HG03354 (cell line): ENCODE measurements around the gene ERF.
A peak's percentile ranks its signal among the peaks of the same experiment; 100 is the strongest.

Source experiments
- ATAC-seq: cut with Tn5 transposase; IDR thresholded peaks from one replicate; pipeline ENCODE4 v1.9.1; 2021; ENCODE audit warnings: mild to moderate bottlenecking; ENCODE audit not compliant: unreplicated experiment, poor library complexity, severe bottlenecking

Gene ERF

DNA sequence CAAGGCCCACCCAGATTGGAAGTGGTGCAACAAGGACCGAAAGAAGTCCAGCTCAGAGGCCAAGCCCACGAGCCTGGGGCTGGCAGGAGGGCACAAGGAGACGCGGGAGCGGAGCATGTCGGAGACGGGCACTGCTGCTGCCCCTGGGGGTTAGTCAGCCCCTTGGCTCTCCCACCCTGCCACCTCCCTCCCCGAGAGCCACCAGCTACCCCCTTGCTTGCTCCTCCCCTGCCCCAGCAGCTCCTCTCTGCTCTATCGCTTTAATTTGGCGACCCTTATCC, 32.8 kb upstream of the ERF start:
- no peak for ATAC-seq

GRCh38 chr19:42287017-42287826, 32.3 kb upstream of the ERF start:
- no peak for ATAC-seq

- ATAC-seq: no peak
Measured at GRCh38 chr19:42286349-42287016, 31.6 kb upstream of the ERF start.

GRCh38 chr19:42285988-42286348, 31.0 kb upstream of the ERF start:
- ATAC-seq: no peak

- ATAC-seq: no peak
Measured at GRCh38 chr19:42285541-42285941, 30.6 kb upstream of the ERF start.

DNA sequence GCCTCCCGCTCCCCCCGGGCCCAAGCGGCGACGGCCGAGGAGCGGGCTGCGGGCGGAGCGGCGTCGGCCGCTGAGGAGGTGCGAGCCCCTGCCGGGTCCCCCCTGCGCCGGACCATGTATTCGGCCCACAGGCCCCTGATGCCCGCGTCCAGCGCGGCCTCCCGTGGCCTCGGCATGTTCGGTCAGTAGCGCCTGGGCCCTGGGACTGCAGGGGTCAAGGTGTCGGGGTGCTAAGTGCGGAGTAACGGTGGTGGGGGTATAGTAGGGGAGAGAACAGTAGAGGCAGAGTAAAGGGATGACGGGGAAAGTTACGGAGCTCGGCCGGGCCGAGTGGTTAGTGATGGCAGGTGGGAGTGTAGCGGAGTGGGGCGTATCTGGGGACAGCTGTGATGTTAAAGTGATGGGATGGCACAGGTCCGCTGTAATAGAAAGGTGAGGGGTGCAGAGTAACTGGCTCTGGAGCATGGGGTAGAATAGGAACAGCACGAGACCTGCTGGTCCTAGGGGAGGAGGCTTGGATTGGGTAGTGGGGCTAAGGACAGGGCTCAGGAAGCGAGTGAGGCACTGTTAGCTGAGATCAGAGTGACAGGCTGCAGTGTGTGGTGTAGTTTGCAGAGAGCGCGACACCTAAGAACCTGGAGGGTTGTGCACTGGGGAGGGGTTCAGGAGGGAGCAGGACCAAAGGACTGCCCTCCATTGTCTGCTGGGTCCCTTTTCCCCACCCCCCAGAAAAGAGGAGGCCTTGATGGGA, 29.8 kb upstream of the ERF start:
- ATAC-seq: no peak

GRCh38 chr19:42284066-42284501, 29.2 kb upstream of the ERF start:
- peak; percentile 30 for ATAC-seq

DNA sequence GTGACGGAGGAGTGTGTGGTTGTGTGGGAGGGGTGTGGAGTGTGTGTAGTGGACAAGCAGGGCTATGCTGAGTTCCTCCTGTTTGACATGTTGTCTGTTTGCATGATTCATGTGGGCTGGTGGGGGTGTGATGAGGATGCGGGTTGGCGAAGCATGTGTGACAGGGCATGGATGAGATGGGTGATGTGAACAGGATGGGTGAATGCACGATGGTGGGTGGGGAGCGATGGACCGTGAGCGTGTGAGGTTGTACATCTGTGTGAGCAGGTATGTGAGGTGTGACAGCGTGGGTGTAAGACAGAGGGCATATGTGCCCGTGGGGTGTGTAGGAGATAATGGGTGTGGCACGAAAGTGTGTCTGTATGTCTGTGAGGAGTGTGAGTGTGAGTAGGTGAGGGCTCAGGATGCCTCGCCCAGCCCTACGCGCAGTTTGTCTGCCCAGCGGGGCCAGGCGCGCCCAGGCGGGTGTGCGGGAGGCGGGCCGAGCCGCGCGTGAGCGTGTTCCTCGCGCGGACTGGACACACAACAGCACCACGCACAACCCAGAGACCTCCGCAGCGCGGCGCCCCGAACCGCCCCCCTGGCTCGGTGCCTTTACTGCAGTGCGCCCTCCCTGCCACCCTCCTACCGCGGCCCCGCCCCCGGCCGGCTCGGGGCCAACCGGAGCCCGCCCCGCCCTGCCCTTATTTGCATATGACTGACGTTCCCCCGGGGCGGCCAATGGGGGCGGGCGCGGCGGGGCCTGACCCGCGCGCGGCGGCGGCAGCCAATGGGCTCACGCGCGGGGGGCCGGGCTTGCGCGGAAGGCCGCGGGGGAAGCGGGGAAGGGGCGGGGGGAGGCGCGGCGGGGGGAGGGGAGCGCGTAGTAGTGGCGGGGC, 28.5 kb upstream of the ERF start:
- peak; percentile 44 for ATAC-seq

- ATAC-seq: no peak
Measured at GRCh38 chr19:42282819-42283187, 27.9 kb upstream of the ERF start.

- no peak for ATAC-seq
Measured at GRCh38 chr19:42281827-42282762, 27.2 kb upstream of the ERF start.

DNA sequence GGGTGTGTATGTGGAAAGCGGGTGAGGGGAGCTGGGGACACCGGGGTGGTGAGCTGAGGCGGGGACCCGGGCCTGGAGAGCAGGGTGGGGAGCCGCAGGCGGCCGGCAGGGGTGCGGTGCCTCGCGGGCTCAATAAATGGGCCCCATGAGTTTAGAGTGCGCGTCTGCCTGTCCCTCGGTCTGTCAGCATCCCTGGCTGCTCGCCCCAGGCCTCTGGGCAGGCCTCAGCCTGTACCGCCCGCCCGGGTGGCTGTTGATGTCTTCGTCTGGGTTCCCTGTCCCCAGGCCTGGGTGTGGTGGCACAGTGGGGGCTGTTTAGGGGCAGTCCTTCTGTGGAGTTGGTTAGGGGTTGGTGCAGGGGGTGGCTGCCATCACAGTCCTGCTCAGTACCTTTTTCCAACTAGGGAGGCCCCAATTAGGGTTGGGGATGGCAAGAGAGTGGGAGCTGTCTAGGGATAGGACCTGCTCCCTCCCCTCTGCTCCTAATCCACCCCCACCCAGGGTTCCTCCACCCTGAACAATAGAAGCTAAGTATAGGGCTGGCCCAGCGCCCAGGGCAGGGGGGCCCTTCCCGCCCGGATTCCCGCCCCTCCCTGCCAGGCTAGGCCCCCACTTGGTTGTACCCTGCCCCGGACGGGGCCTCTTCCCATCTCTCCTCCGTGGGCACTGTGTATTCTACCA, 26.4 kb upstream of the ERF start:
- no peak for ATAC-seq

DNA sequence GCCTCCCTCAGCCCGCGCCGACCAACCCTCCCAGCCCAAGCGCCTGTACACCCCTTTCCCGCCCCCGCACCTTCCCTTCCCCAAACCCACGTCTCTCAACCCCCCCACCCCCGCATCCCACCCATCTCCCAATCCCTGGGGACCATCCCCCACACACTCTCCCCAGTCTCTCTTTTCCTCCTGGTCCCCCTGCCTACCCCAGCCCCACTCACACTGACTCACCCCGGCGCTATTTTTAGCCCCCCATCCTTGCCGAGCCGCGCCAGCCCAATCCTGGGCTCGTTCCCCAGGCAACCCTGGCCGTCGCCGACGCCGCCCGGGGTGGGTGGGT, 25.9 kb upstream of the ERF start:
- ATAC-seq: no peak

- peak; percentile 40 for ATAC-seq
Measured at GRCh38 chr19:42279902-42280814, 25.2 kb upstream of the ERF start.

- no peak for ATAC-seq
Measured at GRCh38 chr19:42279155-42279901, 24.4 kb upstream of the ERF start.

GRCh38 chr19:42278452-42279154, 23.7 kb upstream of the ERF start:
- no peak for ATAC-seq

- ATAC-seq: no peak
Measured at GRCh38 chr19:42277821-42278451, 23.0 kb upstream of the ERF start.
